ENCODE measurements around the gene VPS45. TPM values are rescaled to one million over a fixed set of nuclear protein-coding genes. Genes with fewer than 3 reads are reported as not detected.

The VPS45 gene
- total and polyA plus RNA-seq, 2 of the 4 experiments (the other 2 are of a cell fraction) = 32.4 to 33.3 TPM

DNA sequence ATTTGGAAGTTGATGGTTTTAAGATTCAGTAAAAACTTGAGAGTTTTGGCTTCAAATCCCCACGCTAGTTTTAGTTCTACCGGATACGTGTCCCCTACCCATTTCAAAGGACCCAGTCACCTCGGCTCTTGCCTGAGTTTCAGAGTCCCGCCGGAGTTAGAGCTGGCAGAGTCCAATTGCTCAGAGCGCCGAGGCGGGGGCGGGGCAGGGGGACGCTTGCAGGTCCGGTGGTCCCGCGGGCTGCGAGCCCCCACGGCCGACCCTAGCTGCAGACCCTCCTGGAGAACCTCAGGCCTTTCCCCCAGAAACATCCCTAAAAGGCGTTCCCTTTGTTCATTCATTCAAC is 765 bp upstream of the VPS45 start:
- ChIA-PET CTCF (no interaction called here), POLR2A (ENCODE audit: unreplicated experiment) (no interaction called here)
- Histone ChIP-seq H3K23ac (ENCODE audit: low read depth, low read length) (peak overlapping the region; percentile 98), H2AK5ac (ENCODE audit: low read depth, low read length) (peak overlapping the region; percentile 43; the same call in 1 of the 2 replicates), H3K36me3 (ENCODE audit: control insufficient read depth, insufficient read depth, low read length) (peaks cover 3% of the 10 kb centered on the region; the same call in 1 of the 2 replicates), H2AFZ (replicated peaks; ENCODE audit: low read length, poor library complexity) (peak overlapping the region; percentile 99), H2AK9ac (replicated peaks; ENCODE audit: low read depth, low read length, poor library complexity) (peak overlapping the region; percentile 88), H2BK120ac (ENCODE audit: low read depth, low read length) (peak overlapping the region; percentile 85), H3K56ac (ENCODE audit: extremely low read depth, insufficient read depth, low read length) (peak overlapping the region; percentile 95), H3K4ac (ENCODE audit: low read depth, low read length) (peak overlapping the region; percentile 97), H3K27ac (ENCODE audit: insufficient read depth, low read length) (peak overlapping the region; percentile 89), H2BK20ac (ENCODE audit: low read depth, low read length) (peak overlapping the region; percentile 15; the same call in 1 of the 2 replicates), H3K9me3 (ENCODE audit: control insufficient read depth, insufficient read depth, low read length) (no peaks in the 10 kb centered on the region), H3K4me3 (ENCODE audit: insufficient read depth, low read depth, low read length) (peak overlapping the region; percentile 63), H3K27me3 (ENCODE audit: control insufficient read depth, insufficient read depth, low read length) (no peaks in the 10 kb centered on the region), H2BK5ac (ENCODE audit: low read depth, low read length, poor library complexity, severe bottlenecking) (peak overlapping the region; percentile 83), H4K8ac (ENCODE audit: low read depth in 2 of 2, low read length in 2 of 2) (peak overlapping the region; percentile 86 to 99), H3K79me1 (ENCODE audit: low read depth in 1 of 2, low read length in 2 of 2) (peaks cover 19 to 40% of the 10 kb centered on the region in 2 experiments), H3K4me2 (ENCODE audit: low read depth, low read length) (peak overlapping the region; percentile 81), H4K20me1 (ENCODE audit: insufficient read depth, low read length) (no peaks in the 10 kb centered on the region), H3K9me1 (ENCODE audit: insufficient read depth, low read length) (peaks cover 4% of the 10 kb centered on the region), H3K18ac (ENCODE audit: low read depth, low read length) (peak overlapping the region; percentile 27; the same call in 1 of the 2 replicates), H4K5ac (ENCODE audit: low read depth, low read length) (peak overlapping the region; percentile 12; the same call in 1 of the 2 replicates), H3K4me1 (ENCODE audit: control insufficient read depth, insufficient read depth, low read length) (peaks cover 4% of the 10 kb centered on the region), H3K14ac (replicated peaks; ENCODE audit: low read depth, low read length) (peak overlapping the region; percentile 98), H3K9ac (ENCODE audit: low read depth, low read length) (peak overlapping the region; percentile 87), H2BK15ac (ENCODE audit: low read depth, low read length) (peak overlapping the region; percentile 91), H4K91ac (ENCODE audit: insufficient read depth, low read depth, low read length) (peak overlapping the region; percentile 43)
- BruUV-seq (replicated peaks) = no TSS peak
- dilution Hi-C loops (cut with HindIII; ENCODE audit: low sequenced_read_pairs, unreplicated experiment) (no loop called here), in situ Hi-C loops (cut with MboI; ENCODE audit: low sequenced_read_pairs) (no loop called here), intact Hi-C loops (cut with micrococcal nuclease) (loop anchor here (1.0 to 5.0 kb wide), 2 partner anchors 57 to 105 kb away; partner anchors contain the start of gene OTUD7B)
- DNase-seq = no peak
- TF ChIP-seq, protein P1, sequence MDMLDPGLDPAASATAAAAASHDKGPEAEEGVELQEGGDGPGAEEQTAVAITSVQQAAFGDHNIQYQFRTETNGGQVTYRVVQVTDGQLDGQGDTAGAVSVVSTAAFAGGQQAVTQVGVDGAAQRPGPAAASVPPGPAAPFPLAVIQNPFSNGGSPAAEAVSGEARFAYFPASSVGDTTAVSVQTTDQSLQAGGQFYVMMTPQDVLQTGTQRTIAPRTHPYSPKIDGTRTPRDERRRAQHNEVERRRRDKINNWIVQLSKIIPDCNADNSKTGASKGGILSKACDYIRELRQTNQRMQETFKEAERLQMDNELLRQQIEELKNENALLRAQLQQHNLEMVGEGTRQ (IDR thresholded peaks at IDR 0.05; ENCODE audit: low read depth, low read length) = no peak
- TF ChIP-seq MXI1 (IDR thresholded peaks at IDR 0.05; ENCODE audit: borderline replicate concordance, low read depth, low read length) (no peak), CEBPB (IDR thresholded peaks at IDR 0.05; ENCODE audit: low read depth, low read length) (no peak), NFE2L2 (IDR thresholded peaks at IDR 0.05; ENCODE audit: low read depth, low read length) (no peak)
- ATAC-seq (ENCODE audit: low read depth) = peak; percentile 45
- 0% methylated on average over 14 of the region's 18 CpGs; no CpG with 5 or more reads in 1 of the 2 experiments for WGBS, 2 experiments (ENCODE audit: extremely low coverage in 2 of 2, insufficient read length in 1 of 2)
